Measurements from ENCODE around the gene GRPR.

GRPR gene

DNA sequence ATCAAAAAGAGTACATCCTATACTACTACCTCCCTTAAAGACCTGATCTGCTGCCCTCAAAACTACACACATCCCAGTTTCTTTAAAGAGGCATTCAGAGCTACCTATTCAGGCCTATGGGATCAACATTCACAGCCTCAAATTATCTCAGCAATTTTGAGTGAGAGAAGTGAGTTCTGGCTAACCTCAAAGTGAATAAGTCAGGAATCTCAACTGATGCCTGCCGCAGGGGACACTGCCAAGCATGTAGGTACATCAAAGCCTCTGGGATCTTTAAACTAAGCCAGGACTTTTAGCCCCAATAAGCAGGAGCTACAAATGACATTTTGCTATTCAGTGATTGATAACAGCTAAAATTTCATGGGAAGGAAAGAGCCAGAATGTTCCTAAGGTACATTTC is 11.6 kb downstream of the GRPR start:
- H3K9ac ChIP-seq (ENCODE audit: low read depth in 1 of 2, low read length in 2 of 2) = no peak overlapping the region
- H3K36me3 ChIP-seq (ENCODE audit: control insufficient read depth in 1 of 2, insufficient read depth in 2 of 2, low read length in 2 of 2) = no peaks in the 10 kb centered on the region
- no peak overlapping the region for H3K27ac ChIP-seq (ENCODE audit: low read depth, low read length)
- H3K4me3 ChIP-seq (ENCODE audit: low read depth in 1 of 2, low read length in 2 of 2) = no peak overlapping the region
- H3K4me1 ChIP-seq (ENCODE audit: control insufficient read depth in 1 of 2, insufficient read depth in 2 of 2, low read length in 2 of 2) = no peaks in the 10 kb centered on the region
- H3K27me3 ChIP-seq (ENCODE audit: control insufficient read depth in 1 of 2, insufficient read depth in 2 of 2, low read length in 2 of 2) = no peaks in the 10 kb centered on the region
- no peaks in the 10 kb centered on the region for H3K9me3 ChIP-seq (ENCODE audit: control insufficient read depth in 1 of 2, low read length in 2 of 2)

DNA sequence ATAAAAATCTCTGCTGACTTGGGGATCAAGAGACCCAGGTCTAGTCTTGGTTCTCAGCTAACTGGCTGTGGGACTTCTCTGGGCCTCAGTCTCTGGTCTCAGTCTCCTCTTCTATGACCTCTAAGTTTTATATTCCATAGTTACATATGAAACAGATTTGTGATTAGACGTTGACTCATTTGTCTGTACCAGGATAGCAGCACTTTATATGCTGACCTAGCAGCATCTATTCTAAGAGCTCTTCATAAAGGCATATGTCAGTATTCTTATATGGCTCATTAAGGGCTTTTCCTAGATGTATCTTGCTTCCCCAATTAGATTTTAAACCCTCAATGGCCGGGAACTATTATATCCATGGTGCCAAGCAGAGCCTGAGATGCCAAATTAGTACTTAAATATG is 12.7 kb downstream of the GRPR start:
- Histone ChIP-seq H3K27ac (ENCODE audit: low read depth, low read length) (no peak overlapping the region), H3K9me3 (ENCODE audit: control insufficient read depth in 1 of 2, low read length in 2 of 2) (no peaks in the 10 kb centered on the region), H3K4me3 (ENCODE audit: low read depth in 1 of 2, low read length in 2 of 2) (no peak overlapping the region), H3K27me3 (ENCODE audit: control insufficient read depth in 1 of 2, insufficient read depth in 2 of 2, low read length in 2 of 2) (no peaks in the 10 kb centered on the region), H3K36me3 (ENCODE audit: control insufficient read depth in 1 of 2, insufficient read depth in 2 of 2, low read length in 2 of 2) (no peaks in the 10 kb centered on the region), H3K9ac (ENCODE audit: low read depth in 1 of 2, low read length in 2 of 2) (no peak overlapping the region), H3K4me1 (ENCODE audit: control insufficient read depth in 1 of 2, insufficient read depth in 2 of 2, low read length in 2 of 2) (no peaks in the 10 kb centered on the region)

DNA sequence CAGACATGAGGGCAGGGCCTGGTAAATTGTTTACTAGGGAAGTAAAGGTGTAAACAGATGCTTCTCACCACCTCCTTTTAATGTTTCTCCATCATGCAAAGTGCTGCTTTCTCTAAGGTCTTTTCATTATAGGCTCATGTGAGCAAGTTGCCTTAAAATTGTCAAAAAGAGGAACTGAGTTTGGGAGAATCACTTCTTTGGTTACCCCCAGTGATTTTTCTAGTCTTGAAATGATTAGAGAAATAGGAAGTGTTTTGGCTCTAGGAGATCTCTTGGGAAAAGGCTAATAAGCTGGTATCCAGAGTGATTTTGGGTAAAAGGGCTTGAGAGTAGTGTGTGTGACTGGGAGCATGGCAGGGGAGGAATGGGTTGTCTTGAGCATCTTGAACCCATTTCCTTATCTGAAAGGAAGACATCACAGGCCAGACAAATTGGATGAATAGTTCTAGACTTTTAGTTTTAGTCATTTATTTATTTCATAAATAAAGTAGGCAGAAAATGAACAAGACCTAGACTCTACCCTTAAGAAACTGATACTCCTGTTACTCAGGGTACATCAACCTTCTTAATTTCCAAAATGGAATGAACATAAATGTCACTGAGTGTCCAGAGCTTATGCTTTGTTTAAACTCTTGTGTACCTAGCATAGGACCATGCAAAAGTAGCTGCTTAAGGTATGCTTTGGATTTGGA is 14.2 kb downstream of the GRPR start:
- Histone ChIP-seq H3K27ac (ENCODE audit: low read depth, low read length) (no peak overlapping the region), H3K9me3 (ENCODE audit: control insufficient read depth in 1 of 2, low read length in 2 of 2) (no peaks in the 10 kb centered on the region), H3K4me1 (ENCODE audit: control insufficient read depth in 1 of 2, insufficient read depth in 2 of 2, low read length in 2 of 2) (no peaks in the 10 kb centered on the region), H3K27me3 (ENCODE audit: control insufficient read depth in 1 of 2, insufficient read depth in 2 of 2, low read length in 2 of 2) (no peaks in the 10 kb centered on the region), H3K36me3 (ENCODE audit: control insufficient read depth in 1 of 2, insufficient read depth in 2 of 2, low read length in 2 of 2) (no peaks in the 10 kb centered on the region), H3K9ac (ENCODE audit: low read depth in 1 of 2, low read length in 2 of 2) (no peak overlapping the region), H3K4me3 (ENCODE audit: low read depth in 1 of 2, low read length in 2 of 2) (no peak overlapping the region)

DNA sequence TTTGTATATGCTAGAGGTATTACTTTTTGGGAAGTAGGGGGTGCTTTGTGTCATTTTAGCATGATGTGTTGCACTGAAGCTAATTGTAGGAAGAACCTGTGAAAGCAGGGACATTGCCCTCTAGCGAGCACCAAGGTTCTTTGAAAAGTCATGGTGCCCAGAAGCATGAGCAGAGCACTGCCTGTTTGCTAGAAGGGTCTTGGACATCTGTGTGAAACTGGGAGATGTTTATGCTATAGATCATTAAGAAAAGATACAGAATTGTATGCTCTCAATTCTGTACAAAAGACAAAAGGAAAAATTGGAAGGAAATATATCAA is 14.7 kb downstream of the GRPR start:
- no peaks in the 10 kb centered on the region for H3K4me1 ChIP-seq (ENCODE audit: control insufficient read depth in 1 of 2, insufficient read depth in 2 of 2, low read length in 2 of 2)
- H3K27me3 ChIP-seq (ENCODE audit: control insufficient read depth in 1 of 2, insufficient read depth in 2 of 2, low read length in 2 of 2) = no peaks in the 10 kb centered on the region
- H3K9me3 ChIP-seq (ENCODE audit: control insufficient read depth in 1 of 2, low read length in 2 of 2) = no peaks in the 10 kb centered on the region
- no peaks in the 10 kb centered on the region for H3K36me3 ChIP-seq (ENCODE audit: control insufficient read depth in 1 of 2, insufficient read depth in 2 of 2, low read length in 2 of 2)
- H3K4me3 ChIP-seq (ENCODE audit: low read depth in 1 of 2, low read length in 2 of 2) = no peak overlapping the region
- H3K27ac ChIP-seq (ENCODE audit: low read depth, low read length) = no peak overlapping the region
- no peak overlapping the region for H3K9ac ChIP-seq (ENCODE audit: low read depth in 1 of 2, low read length in 2 of 2)

DNA sequence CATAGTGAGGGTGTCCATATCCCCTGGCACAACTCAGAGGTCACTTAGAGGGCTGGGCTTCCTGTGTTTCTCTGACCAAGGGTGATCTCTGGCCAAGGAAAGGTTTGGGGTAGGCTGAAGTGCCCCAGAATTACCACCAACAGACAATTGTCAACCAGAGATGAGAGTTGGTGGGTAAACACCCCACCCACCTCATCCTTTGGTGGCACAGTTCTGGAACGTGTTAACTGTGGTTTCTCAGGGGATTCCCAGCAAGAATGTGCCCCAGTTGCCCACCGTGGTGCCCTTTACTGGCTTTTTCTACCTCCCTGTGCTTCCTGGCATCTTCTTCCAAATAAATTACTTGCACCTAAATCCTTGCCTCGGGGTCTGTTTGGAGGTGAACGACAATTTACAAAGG is 17.1 kb downstream of the GRPR start:
- Histone ChIP-seq H3K9ac (ENCODE audit: low read depth in 1 of 2, low read length in 2 of 2) (no peak overlapping the region), H3K4me3 (ENCODE audit: low read depth in 1 of 2, low read length in 2 of 2) (no peak overlapping the region), H3K4me1 (ENCODE audit: control insufficient read depth in 1 of 2, insufficient read depth in 2 of 2, low read length in 2 of 2) (no peaks in the 10 kb centered on the region), H3K27ac (ENCODE audit: low read depth, low read length) (no peak overlapping the region), H3K36me3 (ENCODE audit: control insufficient read depth in 1 of 2, insufficient read depth in 2 of 2, low read length in 2 of 2) (no peaks in the 10 kb centered on the region), H3K9me3 (ENCODE audit: control insufficient read depth in 1 of 2, low read length in 2 of 2) (no peaks in the 10 kb centered on the region), H3K27me3 (ENCODE audit: control insufficient read depth in 1 of 2, insufficient read depth in 2 of 2, low read length in 2 of 2) (no peaks in the 10 kb centered on the region)

DNA sequence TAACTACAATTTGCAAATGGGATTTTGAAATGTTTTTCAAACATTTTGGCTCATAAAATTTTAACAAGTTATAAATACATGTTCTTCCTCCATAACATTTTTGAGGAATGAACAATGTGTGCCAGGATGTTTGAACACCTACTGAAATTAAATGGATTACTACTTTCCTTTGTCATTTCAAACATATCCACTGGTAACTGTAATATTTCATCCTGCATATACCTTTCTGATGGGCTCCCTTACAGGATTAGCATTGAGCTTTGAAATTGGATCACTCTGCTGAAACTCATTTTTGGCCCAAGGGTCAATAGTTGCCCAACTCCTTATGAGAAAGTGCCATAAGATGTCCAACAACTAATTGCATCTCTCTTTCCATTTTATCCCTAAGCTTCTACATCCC is 17.6 kb downstream of the GRPR start:
- Histone ChIP-seq H3K27ac (ENCODE audit: low read depth, low read length) (no peak overlapping the region), H3K4me3 (ENCODE audit: low read depth in 1 of 2, low read length in 2 of 2) (no peak overlapping the region), H3K4me1 (ENCODE audit: control insufficient read depth in 1 of 2, insufficient read depth in 2 of 2, low read length in 2 of 2) (no peaks in the 10 kb centered on the region), H3K36me3 (ENCODE audit: control insufficient read depth in 1 of 2, insufficient read depth in 2 of 2, low read length in 2 of 2) (no peaks in the 10 kb centered on the region), H3K9me3 (ENCODE audit: control insufficient read depth in 1 of 2, low read length in 2 of 2) (no peaks in the 10 kb centered on the region), H3K9ac (ENCODE audit: low read depth in 1 of 2, low read length in 2 of 2) (no peak overlapping the region), H3K27me3 (ENCODE audit: control insufficient read depth in 1 of 2, insufficient read depth in 2 of 2, low read length in 2 of 2) (no peaks in the 10 kb centered on the region)

DNA sequence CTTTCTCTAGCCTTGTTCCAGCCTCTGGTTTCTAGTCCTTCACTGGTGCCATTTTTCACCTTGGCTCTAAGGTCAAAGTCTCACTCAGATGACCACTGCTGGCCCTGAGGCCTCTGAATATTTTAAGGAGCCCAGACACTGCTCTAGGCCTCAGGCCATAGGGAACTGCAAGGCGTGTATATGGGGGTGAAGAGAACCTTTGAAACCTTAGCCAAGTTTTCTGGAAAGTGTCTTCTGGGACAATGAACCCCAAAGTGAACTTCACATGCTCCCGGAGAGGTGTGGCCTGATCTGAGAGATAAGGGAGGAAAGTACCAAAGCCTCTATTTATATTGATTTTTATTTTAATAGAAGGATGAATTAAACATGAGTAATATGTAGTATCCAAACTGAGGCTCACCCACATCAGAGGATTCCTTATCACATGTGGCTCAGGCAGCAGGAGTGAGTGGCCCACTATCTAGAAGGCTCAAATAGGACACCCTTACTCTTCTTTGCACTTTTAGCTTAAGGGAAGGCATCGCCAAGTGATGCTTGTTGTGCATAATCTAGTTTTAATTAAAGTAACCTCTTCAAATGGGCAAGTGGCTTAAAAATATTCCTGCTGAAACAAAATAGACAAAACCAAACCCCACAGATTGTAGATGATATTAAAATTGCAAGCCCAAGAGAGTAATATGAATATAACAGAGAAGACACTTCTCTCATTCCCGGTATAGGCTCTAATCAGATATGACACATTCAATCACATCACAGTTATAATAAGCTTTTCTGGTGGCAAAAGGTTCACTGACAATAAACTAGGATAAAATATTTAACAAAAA is 18.3 kb downstream of the GRPR start:
- no peaks in the 10 kb centered on the region for H3K36me3 ChIP-seq (ENCODE audit: control insufficient read depth in 1 of 2, insufficient read depth in 2 of 2, low read length in 2 of 2)
- no peak overlapping the region for H3K27ac ChIP-seq (ENCODE audit: low read depth, low read length)
- no peaks in the 10 kb centered on the region for H3K9me3 ChIP-seq (ENCODE audit: control insufficient read depth in 1 of 2, low read length in 2 of 2)
- H3K4me1 ChIP-seq (ENCODE audit: control insufficient read depth in 1 of 2, insufficient read depth in 2 of 2, low read length in 2 of 2) = no peaks in the 10 kb centered on the region
- H3K4me3 ChIP-seq (ENCODE audit: low read depth in 1 of 2, low read length in 2 of 2) = no peak overlapping the region
- H3K9ac ChIP-seq (ENCODE audit: low read depth in 1 of 2, low read length in 2 of 2) = no peak overlapping the region
- H3K27me3 ChIP-seq (ENCODE audit: control insufficient read depth in 1 of 2, insufficient read depth in 2 of 2, low read length in 2 of 2) = no peaks in the 10 kb centered on the region

DNA sequence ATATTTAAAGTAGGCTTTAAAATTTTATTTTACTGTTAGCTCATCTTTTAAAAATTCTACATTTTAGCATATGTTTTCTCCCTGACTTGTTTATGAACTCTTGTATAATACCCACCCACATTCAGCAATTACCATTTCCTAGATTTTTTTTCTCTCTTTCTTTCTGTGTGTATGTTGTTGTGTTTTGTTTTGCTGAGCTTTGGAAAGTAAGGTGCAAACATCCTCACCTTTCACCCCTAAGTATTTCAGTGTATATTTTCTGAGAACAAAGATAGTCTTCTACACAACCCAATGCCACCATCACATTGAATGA is 18.8 kb downstream of the GRPR start:
- H3K27ac ChIP-seq (ENCODE audit: low read depth, low read length) = no peak overlapping the region
- H3K4me1 ChIP-seq (ENCODE audit: control insufficient read depth in 1 of 2, insufficient read depth in 2 of 2, low read length in 2 of 2) = no peaks in the 10 kb centered on the region
- no peaks in the 10 kb centered on the region for H3K36me3 ChIP-seq (ENCODE audit: control insufficient read depth in 1 of 2, insufficient read depth in 2 of 2, low read length in 2 of 2)
- no peak overlapping the region for H3K9ac ChIP-seq (ENCODE audit: low read depth in 1 of 2, low read length in 2 of 2)
- H3K27me3 ChIP-seq (ENCODE audit: control insufficient read depth in 1 of 2, insufficient read depth in 2 of 2, low read length in 2 of 2) = no peaks in the 10 kb centered on the region
- no peaks in the 10 kb centered on the region for H3K9me3 ChIP-seq (ENCODE audit: control insufficient read depth in 1 of 2, low read length in 2 of 2)
- H3K4me3 ChIP-seq (ENCODE audit: low read depth in 1 of 2, low read length in 2 of 2) = no peak overlapping the region

DNA sequence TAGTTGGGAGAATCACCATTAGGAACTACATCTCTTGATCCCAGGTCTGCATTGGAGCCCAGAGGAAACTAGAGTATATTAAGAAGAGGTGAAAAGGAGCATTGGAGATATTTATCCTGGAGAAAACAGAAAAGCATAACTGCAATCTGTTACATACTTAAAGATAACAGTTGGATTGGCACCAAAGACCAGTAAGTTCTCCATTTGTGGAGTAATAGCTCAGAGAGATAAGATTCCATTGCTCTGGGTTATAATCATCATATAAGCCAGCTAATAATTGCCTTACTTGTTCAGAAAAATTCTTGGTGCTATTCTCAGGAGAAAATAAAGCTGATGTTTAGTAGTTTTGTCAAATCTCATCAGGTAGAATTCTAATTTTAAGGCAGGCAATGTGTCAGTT is 20.6 kb downstream of the GRPR start:
- Histone ChIP-seq H3K9ac (ENCODE audit: low read depth in 1 of 2, low read length in 2 of 2) (no peak overlapping the region), H3K27me3 (ENCODE audit: control insufficient read depth in 1 of 2, insufficient read depth in 2 of 2, low read length in 2 of 2) (no peaks in the 10 kb centered on the region), H3K4me3 (ENCODE audit: low read depth in 1 of 2, low read length in 2 of 2) (no peak overlapping the region), H3K27ac (ENCODE audit: low read depth, low read length) (no peak overlapping the region), H3K36me3 (ENCODE audit: control insufficient read depth in 1 of 2, insufficient read depth in 2 of 2, low read length in 2 of 2) (no peaks in the 10 kb centered on the region), H3K9me3 (ENCODE audit: control insufficient read depth in 1 of 2, low read length in 2 of 2) (no peaks in the 10 kb centered on the region), H3K4me1 (ENCODE audit: control insufficient read depth in 1 of 2, insufficient read depth in 2 of 2, low read length in 2 of 2) (no peaks in the 10 kb centered on the region)

DNA sequence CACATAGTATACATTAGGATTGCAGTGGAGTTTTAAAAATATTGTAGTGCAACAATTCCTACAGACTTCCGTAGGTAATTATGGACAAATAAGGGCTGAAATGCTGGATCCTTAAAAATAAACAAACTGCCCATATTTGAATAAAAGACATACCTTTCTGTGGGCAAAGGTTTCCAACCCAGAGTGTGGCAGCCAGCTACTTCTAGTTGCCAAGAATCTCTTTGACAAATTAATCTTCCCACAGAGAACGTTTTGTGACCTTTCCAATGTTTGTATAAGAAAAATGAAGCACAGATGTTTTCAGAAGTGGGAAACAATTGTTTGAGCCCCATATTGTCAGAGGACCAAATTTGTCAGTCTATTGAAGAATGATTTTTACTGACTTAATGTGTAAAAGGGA is 21.1 kb downstream of the GRPR start:
- H3K9ac ChIP-seq (ENCODE audit: low read depth in 1 of 2, low read length in 2 of 2) = no peak overlapping the region
- H3K27ac ChIP-seq (ENCODE audit: low read depth, low read length) = no peak overlapping the region
- H3K9me3 ChIP-seq (ENCODE audit: control insufficient read depth in 1 of 2, low read length in 2 of 2) = no peaks in the 10 kb centered on the region
- H3K4me3 ChIP-seq (ENCODE audit: low read depth in 1 of 2, low read length in 2 of 2) = no peak overlapping the region
- H3K4me1 ChIP-seq (ENCODE audit: control insufficient read depth in 1 of 2, insufficient read depth in 2 of 2, low read length in 2 of 2) = no peaks in the 10 kb centered on the region
- no peaks in the 10 kb centered on the region for H3K27me3 ChIP-seq (ENCODE audit: control insufficient read depth in 1 of 2, insufficient read depth in 2 of 2, low read length in 2 of 2)
- no peaks in the 10 kb centered on the region for H3K36me3 ChIP-seq (ENCODE audit: control insufficient read depth in 1 of 2, insufficient read depth in 2 of 2, low read length in 2 of 2)
